B cell (primary cell): ENCODE data around the gene SLC39A11. TPM values are rescaled to one million over a fixed set of nuclear protein-coding genes. Genes with fewer than 3 reads are reported as not detected.
"Not testable (repeated sequence)": the region's sequence is repeated elsewhere in the genome, so short reads cannot be mapped to it uniquely, and the experiment has no call there.

Experiments used
- ATAC-seq: fragments of 200-7000 bp; cut with Tn5 transposase; one replicate; pipeline ENCODE4 v1.10.0; 2021; ENCODE audit warnings: low read depth, mild to moderate bottlenecking, moderate number of reproducible peaks, moderate library complexity
- CTCF ChIA-PET: fragments of 350-600 bp; sonication (Branson Sonifier 250); formaldehyde crosslinking; loops from one replicate; lab custom pipeline; 2021; ENCODE audit warnings: antibody characterized with exemption, inconsistent platforms; lab: Charles Lee
- POLR2A ChIA-PET: fragments of 350-600 bp; sonication (Branson Sonifier 250); formaldehyde crosslinking; loops from one replicate; lab custom pipeline; 2021; ENCODE audit warnings: antibody characterized with exemption; lab: Charles Lee
- DNase-seq: peaks from one replicate; pipeline ENCODE4 v3.0.0; 2013
- H2AFZ ChIP-seq: 2 replicates; pipeline ENCODE4 v1.6.1; 2012; ENCODE audit warnings: mild to moderate bottlenecking, low read depth, low read length; ENCODE audit not compliant: insufficient read depth, poor library complexity, severe bottlenecking
- H3K27ac ChIP-seq, 2 donors: 1 replicate in 1 of 2; 2 replicates in 1 of 2; pipeline ENCODE4 v1.5.1; 2012 to 2013; ENCODE audit warnings: low read length in 2 of 2, mild to moderate bottlenecking in 2 of 2, moderate library complexity in 1 of 2
- H3K27me3 ChIP-seq, 4 experiments: fragments of 200-600 bp in 1 of 4; sonication (generic) in 1 of 4; replicated peaks in 1 of 4; 1 replicate in 2 of 4; 2 replicates in 2 of 4; pipeline versions ENCODE4 v1.6.1 to v1.7.0; 2013 to 2016; ENCODE audit warnings: low read length in 3 of 4, mild to moderate bottlenecking in 2 of 4, mixed read lengths in 1 of 4, moderate library complexity in 1 of 4; ENCODE audit not compliant: insufficient read depth in 4 of 4, control insufficient read depth in 3 of 4; ENCODE audit errors: control extremely low read depth in 1 of 4
- H3K36me3 ChIP-seq, 2 experiments: replicated peaks in 1 of 2; 1 replicate in 1 of 2; 2 replicates in 1 of 2; pipeline versions ENCODE4 v1.6.1 to v1.7.1; 2013; ENCODE audit warnings: low read length in 1 of 2; ENCODE audit not compliant: insufficient read depth in 2 of 2, control insufficient read depth in 1 of 2; ENCODE audit errors: control extremely low read depth in 1 of 2, extremely low read depth in 1 of 2
- H3K4me1 ChIP-seq, 2 donors: fragments of 200-600 bp in 1 of 2; sonication (generic) in 1 of 2; 1 replicate in 1 of 2; 2 replicates in 1 of 2; pipeline versions ENCODE4 v1.5.1 to v1.6.1; 2013 to 2017; ENCODE audit warnings: low read length in 2 of 2; ENCODE audit not compliant: control insufficient read depth in 2 of 2, insufficient read depth in 2 of 2
- H3K4me2 ChIP-seq: replicated peaks from 2 replicates; pipeline ENCODE3; 2012; ENCODE audit warnings: mild to moderate bottlenecking, low read depth, low read length; ENCODE audit not compliant: poor library complexity, severe bottlenecking
- H3K4me3 ChIP-seq, 5 experiments: fragments of 200-600 bp in 1 of 5; sonication (generic) in 1 of 5; 1 replicate in 3 of 5; 2 replicates in 2 of 5; pipeline versions ENCODE4 v1.5.1 to v1.7.0; 2011 to 2016; ENCODE audit warnings: low read length in 4 of 5, mild to moderate bottlenecking in 4 of 5, low read depth in 2 of 5, control low read depth in 1 of 5, moderate library complexity in 1 of 5; ENCODE audit not compliant: insufficient read depth in 1 of 5; ENCODE audit errors: control extremely low read depth in 1 of 5, extremely low read depth in 1 of 5
- H3K79me2 ChIP-seq: fragments of 200-600 bp; sonication (generic); one replicate; pipeline ENCODE4 v1.6.0; 2016; ENCODE audit warnings: low read length; ENCODE audit not compliant: control insufficient read depth, insufficient read depth
- H3K9ac ChIP-seq: fragments of 200-600 bp; sonication (generic); 2 replicates; pipeline ENCODE4 v1.6.1; 2017; ENCODE audit warnings: mild to moderate bottlenecking, low read length, moderate library complexity
- H3K9me3 ChIP-seq, 3 donors: one replicate each; pipeline versions ENCODE4 v1.6.1 to v1.7.1; 2013; ENCODE audit warnings: low read length in 2 of 3; ENCODE audit not compliant: control insufficient read depth in 2 of 3, insufficient read depth in 1 of 3; ENCODE audit errors: control extremely low read depth in 1 of 3
- H4K20me1 ChIP-seq: 2 replicates; pipeline ENCODE4 v1.6.0; 2012; ENCODE audit warnings: mild to moderate bottlenecking, low read length; ENCODE audit not compliant: insufficient read depth, control insufficient read depth, poor library complexity, severe bottlenecking
- H3K27ac Mint-ChIP-seq: one replicate; pipeline ENCODE4 v1.8.0; 2021; ENCODE audit warnings: mixed read lengths
- H3K27me3 Mint-ChIP-seq: one replicate; pipeline ENCODE4 v1.8.0; 2021; ENCODE audit warnings: mixed read lengths
- H3K4me1 Mint-ChIP-seq: one replicate; pipeline ENCODE4 v1.8.0; 2021; ENCODE audit warnings: mixed read lengths
- H3K4me3 Mint-ChIP-seq: one replicate; pipeline ENCODE4 v1.8.0; 2021; ENCODE audit warnings: mixed read lengths
- H3K9me3 Mint-ChIP-seq: one replicate; pipeline ENCODE4 v1.8.0; 2022; ENCODE audit warnings: mixed read lengths; ENCODE audit not compliant: insufficient read depth
- CTCF ChIP-seq: fragments of 200-600 bp; IDR thresholded peaks from one replicate; pipeline ENCODE4 v1.8.0; 2022; ENCODE audit warnings: antibody characterized with exemption, mild to moderate bottlenecking
- EZH2 ChIP-seq: IDR thresholded peaks from 2 replicates; pipeline ENCODE4 v1.6.1; 2012; ENCODE audit warnings: borderline replicate concordance, low read depth, mild to moderate bottlenecking, moderate library complexity, low read length; ENCODE audit not compliant: insufficient read depth, poor library complexity, severe bottlenecking
- WGBS: methylation state at CpG from one replicate; pipeline ENCODE4 v1.1.5; 2013; ENCODE audit warnings: missing lambda C conversion rate; ENCODE audit not compliant: insufficient coverage; 5-methylcytosine and 5-hydroxymethylcytosine counted together
- intact Hi-C: fragments of 100-400 bp; cut with micrococcal nuclease; formaldehyde crosslinking; loops from one replicate; pipeline ENCODE4 v1.10.0; 2022
- polyA plus RNA-seq: library from polyadenylated mRNA; depleted of rRNA; stranded (reverse); fragments of >200 nt; gene quantifications from 2 replicates; pipeline ENCODE4 v1.2.3, GENCODE V29; 2012
- total RNA-seq, 2 donors: library from RNA; stranded (reverse); fragments of 120-200 nt in 1 of 2; gene quantifications; 1 replicate in 1 of 2; 2 replicates in 1 of 2; pipeline versions ENCODE4 v1.2.3 to v1.2.4, GENCODE V29; 2013 to 2022

SLC39A11 gene
- total and polyA plus RNA-seq, 2 donors (not counting 1 experiment from before 2014, with no cell fraction given): 6.9 to 39.6 TPM

DNA sequence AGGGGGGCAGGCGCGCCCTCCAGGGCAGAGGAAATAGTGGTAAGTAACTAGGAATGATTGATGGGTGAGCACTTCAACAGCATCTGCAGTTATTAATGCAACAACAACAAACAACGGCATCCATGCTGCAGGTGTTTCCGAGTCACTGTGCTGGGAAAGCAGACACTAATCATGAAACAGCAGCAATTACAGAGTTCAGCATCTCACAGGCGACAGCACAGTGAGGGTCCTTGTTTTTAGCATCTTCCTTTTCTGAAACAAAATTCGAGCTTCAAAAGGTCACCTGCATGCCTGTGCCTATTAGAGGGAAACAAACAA lies 191.9 kb downstream of the SLC39A11 start:
- Mint-ChIP-seq H3K27me3 (no peaks in the 10 kb centered on the region), H3K4me3 (no peak overlapping the region), H3K9me3 (no peaks in the 10 kb centered on the region), H3K27ac (no peak overlapping the region), H3K4me1 (no peaks in the 10 kb centered on the region)
- WGBS: 71% methylated on average over 4 of the region's 6 CpGs
- DNase-seq (no peak), ATAC-seq (no peak)
- Histone ChIP-seq H4K20me1 (no peaks in the 10 kb centered on the region), H3K27me3 (no peaks in the 10 kb centered on the region), H2AFZ (no peak overlapping the region), H3K9me3 (no peaks in the 10 kb centered on the region), H3K9ac (no peak overlapping the region), H3K4me2 (no peak overlapping the region), H3K79me2 (no peaks in the 10 kb centered on the region), H3K27ac (no peak overlapping the region), H3K36me3 (peaks cover 0 to 9% of the 10 kb centered on the region in 2 experiments), H3K4me1 (no peaks in the 10 kb centered on the region), H3K4me3 (no peak overlapping the region)
- POLR2A ChIA-PET: no interaction called here
- no peak for TF ChIP-seq CTCF
- TF ChIP-seq EZH2: no peak
- intact Hi-C loops: no loop called here
- CTCF ChIA-PET: no interaction called here

DNA sequence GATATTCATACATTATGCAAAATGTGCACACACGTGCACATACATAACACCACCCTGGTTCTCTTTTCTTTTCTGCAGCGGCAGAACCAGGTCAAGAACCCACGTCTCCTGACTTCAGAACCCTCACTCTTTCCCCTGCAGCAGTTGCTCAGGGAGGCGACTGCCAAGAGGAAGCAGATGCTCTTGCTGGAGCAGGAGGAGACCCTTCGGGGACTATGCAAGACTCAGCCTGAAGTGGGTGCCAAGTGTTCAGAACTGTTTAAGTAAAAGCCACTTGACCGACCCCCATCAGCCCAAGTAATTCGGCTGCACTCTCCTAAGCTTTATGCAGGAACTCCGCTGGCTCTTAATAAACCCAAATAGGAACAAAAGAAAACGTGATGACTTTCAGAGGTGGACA lies 193.8 kb downstream of the SLC39A11 start:
- no peaks in the 10 kb centered on the region for H3K9me3 Mint-ChIP-seq
- WGBS: 81% methylated on average over 9 of the region's 9 CpGs
- Histone ChIP-seq H2AFZ (no peak overlapping the region), H3K27ac (no peak overlapping the region), H3K4me1 (no peaks in the 10 kb centered on the region), H3K79me2 (no peaks in the 10 kb centered on the region), H3K4me2 (no peak overlapping the region), H3K36me3 (peaks cover 0 to 9% of the 10 kb centered on the region in 2 experiments), H3K4me3 (no peak overlapping the region), H3K27me3 (no peaks in the 10 kb centered on the region), H3K9ac (no peak overlapping the region), H4K20me1 (no peaks in the 10 kb centered on the region), H3K9me3 (no peaks in the 10 kb centered on the region)
- H3K4me1 Mint-ChIP-seq: no peaks in the 10 kb centered on the region
- no peak overlapping the region for H3K4me3 Mint-ChIP-seq
- intact Hi-C loops: no loop called here
- CTCF ChIA-PET: no interaction called here
- POLR2A ChIA-PET: no interaction called here
- no peak overlapping the region for H3K27ac Mint-ChIP-seq
- no peak for DNase-seq
- no peak for ATAC-seq
- no peak for TF ChIP-seq CTCF
- TF ChIP-seq EZH2: no peak
- no peaks in the 10 kb centered on the region for H3K27me3 Mint-ChIP-seq

- H4K20me1 ChIP-seq, H3K4me1 ChIP-seq, H3K4me3 Mint-ChIP-seq, H3K9ac ChIP-seq, H3K79me2 ChIP-seq, H3K9me3 Mint-ChIP-seq, H3K4me3 ChIP-seq, H2AFZ ChIP-seq, DNase-seq, CTCF ChIA-PET, H3K9me3 ChIP-seq, H3K27ac Mint-ChIP-seq, H3K36me3 ChIP-seq, ATAC-seq, intact Hi-C loops, H3K4me2 ChIP-seq, H3K27ac ChIP-seq, H3K27me3 ChIP-seq, H3K27me3 Mint-ChIP-seq, H3K4me1 Mint-ChIP-seq, POLR2A ChIA-PET: not testable (repeated sequence)
- 100% methylated on average over 2 of the region's 7 CpGs for WGBS
These were observed 196.2 kb downstream of the SLC39A11 start for GRCh38 chr17:72896288-72896687.
